CD4-positive, alpha-beta memory T cell (primary cell): ENCODE data around the gene C17orf100. TPM values are rescaled to one million over a fixed set of nuclear protein-coding genes. Genes with fewer than 3 reads are reported as not detected.
A peak's percentile ranks its signal among the peaks of the same experiment; 100 is the strongest.
"Not testable (repeated sequence)": the region's sequence is repeated elsewhere in the genome, so short reads cannot be mapped to it uniquely, and the experiment has no call there.

Source experiments
- CTCF ChIA-PET: fragments of 350-600 bp; sonication (Branson Sonifier 250); formaldehyde crosslinking; loops from one replicate; lab custom pipeline; 2021; ENCODE audit warnings: inconsistent platforms; ENCODE audit not compliant: partially characterized antibody; lab: Charles Lee
- POLR2A ChIA-PET: fragments of 350-600 bp; sonication (Branson Sonifier 250); formaldehyde crosslinking; loops from one replicate; lab custom pipeline; 2021; ENCODE audit not compliant: partially characterized antibody; lab: Charles Lee
- DNase-seq, 5 donors: peaks; one replicate each; pipeline versions ENCODE4 v3.0.0 to v3.0.0-alpha.2; 2020 to 2022; ENCODE audit warnings: mixed read lengths in 1 of 5
- H3K27ac ChIP-seq: one replicate; pipeline ENCODE4 v1.7.0; 2013; ENCODE audit warnings: low read depth, low read length
- H3K27me3 ChIP-seq: 2 replicates; pipeline ENCODE4 v1.7.0; 2013; ENCODE audit warnings: mild to moderate bottlenecking, low read length, moderate library complexity; ENCODE audit not compliant: insufficient read depth
- H3K36me3 ChIP-seq: 2 replicates; pipeline ENCODE4 v1.7.0; 2013; ENCODE audit warnings: mild to moderate bottlenecking, low read length, moderate library complexity; ENCODE audit not compliant: insufficient read depth
- H3K4me1 ChIP-seq: 2 replicates; pipeline ENCODE4 v1.7.0; 2013; ENCODE audit warnings: mild to moderate bottlenecking, low read length, moderate library complexity; ENCODE audit not compliant: insufficient read depth
- H3K4me3 ChIP-seq, 2 donors: one replicate each; pipeline ENCODE4 v1.7.0; 2013; ENCODE audit warnings: low read length in 2 of 2, mild to moderate bottlenecking in 1 of 2
- H3K9me3 ChIP-seq, 2 donors: one replicate each; pipeline ENCODE4 v1.7.0; 2013; ENCODE audit warnings: low read length in 2 of 2, control low read depth in 1 of 2; ENCODE audit not compliant: control insufficient read depth in 1 of 2
- H3K27ac Mint-ChIP-seq, 7 donors: one replicate each; pipeline ENCODE4 v1.8.0; 2020 to 2021; ENCODE audit warnings: mixed read lengths in 7 of 7, mild to moderate bottlenecking in 6 of 7, inconsistent platforms in 3 of 7, moderate library complexity in 3 of 7
- H3K27me3 Mint-ChIP-seq, 2 donors: one replicate each; pipeline ENCODE4 v1.8.0; 2020 to 2021; ENCODE audit warnings: mixed read lengths in 2 of 2
- H3K36me3 Mint-ChIP-seq, 2 donors: one replicate each; pipeline ENCODE4 v1.8.0; 2020 to 2021; ENCODE audit warnings: mixed read lengths in 2 of 2, inconsistent platforms in 1 of 2, mild to moderate bottlenecking in 1 of 2
- H3K4me1 Mint-ChIP-seq, 4 donors: one replicate each; pipeline ENCODE4 v1.8.0; 2020 to 2021; ENCODE audit warnings: mixed read lengths in 4 of 4, mild to moderate bottlenecking in 1 of 4
- H3K4me3 Mint-ChIP-seq, 8 donors: one replicate each; pipeline ENCODE4 v1.8.0; 2020 to 2021; ENCODE audit warnings: mixed read lengths in 8 of 8, mild to moderate bottlenecking in 7 of 8, moderate library complexity in 6 of 8, inconsistent platforms in 3 of 8
- H3K9me3 Mint-ChIP-seq, 8 donors: one replicate each; pipeline ENCODE4 v1.8.0; 2020 to 2021; ENCODE audit warnings: mixed read lengths in 8 of 8, mild to moderate bottlenecking in 5 of 8, inconsistent platforms in 3 of 8, moderate library complexity in 1 of 8
- intact Hi-C: fragments of 100-400 bp; cut with micrococcal nuclease; formaldehyde crosslinking; loops from one replicate; pipeline ENCODE4 v1.15.1; 2023
- polyA plus RNA-seq, 2 donors: library from polyadenylated mRNA; unstranded; fragments of 300-500 nt; fragmentation: Illumina TruSeq; gene quantifications; one replicate each; pipeline ENCODE4 v1.2.3, GENCODE V29; 2021
- total RNA-seq, 2 experiments: library from RNA; stranded (reverse); gene quantifications; one replicate each; pipeline ENCODE4 v1.2.3, GENCODE V29; 2021

Gene C17orf100
- total and polyA plus RNA-seq, 4 experiments from 2014 or later, result 4.0 to 4.7 (median 4.3) TPM

DNA sequence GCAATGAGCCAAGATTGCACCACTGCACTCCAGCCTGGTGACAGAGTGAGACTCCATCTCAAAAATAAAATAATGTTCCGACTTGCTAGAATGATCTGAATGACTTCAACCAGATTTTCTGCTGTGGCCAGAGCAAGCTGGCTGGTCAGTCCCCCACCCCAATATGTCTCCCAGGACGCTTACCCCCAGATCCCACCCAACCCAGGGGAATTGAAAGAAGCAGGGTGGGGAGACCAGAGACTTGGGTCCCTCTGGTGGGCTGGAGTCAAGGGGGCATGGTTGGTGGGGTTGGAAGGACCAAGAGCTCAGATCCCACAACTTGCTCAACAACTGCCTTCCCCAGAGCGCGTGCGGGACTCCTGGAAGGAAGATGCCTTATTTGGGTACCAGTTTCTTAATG is 6.8 kb downstream of the C17orf100 start:
- H3K9me3 Mint-ChIP-seq, H3K36me3 ChIP-seq, H3K27ac ChIP-seq, H3K27me3 ChIP-seq, H3K4me3 ChIP-seq, CTCF ChIA-PET, H3K27me3 Mint-ChIP-seq, POLR2A ChIA-PET, DNase-seq, H3K9me3 ChIP-seq: not testable (repeated sequence)
- H3K27ac Mint-ChIP-seq, result peak overlapping the region in 4 of 7 donors; percentile 66 to 91 (median 78)
- intact Hi-C loops, result loop anchor here (10.0 kb wide), 1 partner anchor 214 kb away; the partner anchor contains the start of gene PIMREG
- peaks cover 22% of the 10 kb centered on the region for H3K4me1 ChIP-seq
- peaks cover 5 to 14% of the 10 kb centered on the region in 2 donors for H3K36me3 Mint-ChIP-seq
- peaks cover 21 to 58% (median 44%) of the 10 kb centered on the region in 4 donors for H3K4me1 Mint-ChIP-seq
- peak overlapping the region in 6 of 8 donors; percentile 42 to 96 (median 91) for H3K4me3 Mint-ChIP-seq

DNA sequence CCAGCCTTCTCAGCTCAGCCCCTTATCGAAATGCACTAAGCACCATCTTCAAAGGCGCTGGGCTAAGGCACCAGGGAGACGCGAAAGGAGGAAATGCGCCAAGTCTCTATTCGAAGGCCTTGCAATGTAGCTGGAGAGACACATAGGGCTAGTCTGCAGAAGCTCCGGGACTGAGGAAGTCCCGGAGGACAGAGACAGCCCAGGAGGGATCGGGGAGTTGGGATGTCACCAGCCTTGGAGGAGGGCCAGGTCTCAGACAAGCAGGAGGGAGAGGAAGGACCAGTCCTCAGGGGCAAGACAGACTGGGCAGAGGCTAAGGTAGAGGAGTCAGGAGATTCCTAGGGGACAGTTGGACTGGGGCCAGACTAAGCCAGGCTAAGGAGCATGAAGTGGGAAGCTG is 8.5 kb downstream of the C17orf100 start:
- POLR2A ChIA-PET, result interaction anchor here (1.7 kb wide), 1 partner anchor 19 kb away, joined by 6 read pairs; the partner anchor contains the start of genes KIAA0753 and TXNDC17
- H3K4me3 ChIP-seq, result no peak overlapping the region
- intact Hi-C loops, result no loop called here

GRCh38 chr17:6660805-6661463 is 9.4 kb downstream of the C17orf100 start:
- Histone ChIP-seq H3K4me3 (no peak overlapping the region), H3K9me3 (no peaks in the 10 kb centered on the region), H3K4me1 (peaks cover 13% of the 10 kb centered on the region), H3K27ac (no peak overlapping the region), H3K36me3 (no peaks in the 10 kb centered on the region), H3K27me3 (no peaks in the 10 kb centered on the region)
- no peak for DNase-seq
- H3K36me3 Mint-ChIP-seq, result peaks cover 5 to 16% of the 10 kb centered on the region in 2 donors
- ChIA-PET POLR2A (interaction anchor here (1.7 kb wide), 1 partner anchor 20 kb away, joined by 6 read pairs; the partner anchor contains the start of genes KIAA0753 and TXNDC17), CTCF (interaction anchor here (1.4 kb wide), 1 partner anchor 182 kb away, joined by 3 read pairs; no protein-coding TSS in a partner anchor)
- H3K27me3 Mint-ChIP-seq, result no peaks in the 10 kb centered on the region
- H3K9me3 Mint-ChIP-seq, result no peaks in the 10 kb centered on the region
- peaks cover 14 to 40% (median 28%) of the 10 kb centered on the region in 4 donors for H3K4me1 Mint-ChIP-seq
- peak overlapping the region in 5 of 7 donors; percentile 4 to 86 (median 65) for H3K27ac Mint-ChIP-seq
- intact Hi-C loops, result no loop called here
- H3K4me3 Mint-ChIP-seq, result peak overlapping the region in 2 of 8 donors; percentile 15 to 39

More for the DNA sequence above, 8.5 kb downstream of the C17orf100 start:
- DNase-seq, result no peak
- Mint-ChIP-seq H3K4me3 (peak overlapping the region in 2 of 8 donors; percentile 0 to 52), H3K9me3 (no peaks in the 10 kb centered on the region), H3K4me1 (peaks cover 19 to 45% (median 34%) of the 10 kb centered on the region in 4 donors), H3K27me3 (no peaks in the 10 kb centered on the region), H3K27ac (peak overlapping the region in 1 of 7 donors; percentile 86), H3K36me3 (peaks cover 5 to 14% of the 10 kb centered on the region in 2 donors)
- Histone ChIP-seq H3K9me3 (no peaks in the 10 kb centered on the region), H3K4me1 (peaks cover 17% of the 10 kb centered on the region), H3K27ac (no peak overlapping the region), H3K36me3 (no peaks in the 10 kb centered on the region), H3K27me3 (no peaks in the 10 kb centered on the region)
- CTCF ChIA-PET, result interaction anchor here (1.4 kb wide), 1 partner anchor 183 kb away, joined by 3 read pairs; no protein-coding TSS in a partner anchor

DNA sequence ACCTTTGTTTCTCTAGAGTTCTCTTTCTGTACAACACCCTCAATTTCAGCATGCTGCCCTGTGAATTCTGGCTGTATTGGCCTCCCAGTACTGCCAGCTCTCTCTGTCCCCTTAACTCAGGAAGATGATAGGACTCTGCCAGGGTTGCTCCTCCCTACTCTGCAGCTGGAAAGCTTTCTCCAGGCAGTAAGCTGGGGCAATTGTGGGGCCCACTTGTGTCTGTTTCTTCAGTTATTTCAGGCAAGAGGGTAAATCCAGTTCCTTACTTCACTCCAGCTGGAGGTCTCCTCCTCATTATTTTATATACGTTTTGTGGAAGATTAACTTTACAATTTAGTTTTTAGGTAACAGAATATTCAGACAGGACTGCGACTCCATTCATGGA is 9.9 kb downstream of the C17orf100 start:
- Mint-ChIP-seq H3K27ac (peak overlapping the region in 2 of 7 donors; percentile 65 to 73), H3K9me3 (no peaks in the 10 kb centered on the region), H3K27me3 (no peaks in the 10 kb centered on the region), H3K36me3 (peaks cover 5 to 17% of the 10 kb centered on the region in 2 donors), H3K4me1 (peaks cover 14 to 40% (median 28%) of the 10 kb centered on the region in 4 donors), H3K4me3 (peak overlapping the region in 1 of 8 donors; percentile 15)
- H3K4me3 ChIP-seq, result no peak overlapping the region
- intact Hi-C loops, result no loop called here
- ChIA-PET CTCF (interaction anchor here (0.8 kb wide), 1 partner anchor 360 kb away, joined by 3 read pairs; no protein-coding TSS in a partner anchor), POLR2A (interaction anchor here (1.7 kb wide), 1 partner anchor 20 kb away, joined by 6 read pairs; the partner anchor contains the start of genes KIAA0753 and TXNDC17)
- H3K27me3 ChIP-seq, result no peaks in the 10 kb centered on the region
- H3K4me1 ChIP-seq, result peaks cover 15% of the 10 kb centered on the region
- H3K9me3 ChIP-seq, result no peaks in the 10 kb centered on the region
- DNase-seq, result no peak
- no peak overlapping the region for H3K27ac ChIP-seq
- H3K36me3 ChIP-seq, result no peaks in the 10 kb centered on the region

DNA sequence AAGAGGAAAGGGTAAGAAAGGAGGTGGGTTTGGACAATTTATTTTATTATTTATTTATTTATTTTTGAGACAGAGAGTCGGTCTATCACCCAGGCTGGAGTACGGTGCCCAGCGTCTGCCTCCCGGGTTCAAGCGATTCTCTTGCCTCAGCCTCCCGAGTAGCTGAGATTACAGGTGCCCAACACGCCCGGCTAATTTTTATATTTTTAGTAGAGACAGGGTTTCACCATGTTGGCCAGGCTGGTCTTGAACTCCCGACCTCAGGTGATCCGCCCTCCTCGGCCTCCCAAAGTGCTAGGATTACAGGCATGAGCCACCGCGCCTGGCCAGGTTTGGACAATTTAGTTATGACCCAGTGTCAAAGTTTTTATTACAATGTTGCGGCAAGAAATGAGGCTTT is 11.6 kb downstream of the C17orf100 start:
- H3K4me1 Mint-ChIP-seq, result peaks cover 11 to 27% (median 18%) of the 10 kb centered on the region in 4 donors
- H3K27me3 Mint-ChIP-seq, CTCF ChIA-PET, H3K9me3 ChIP-seq, H3K27ac ChIP-seq, POLR2A ChIA-PET, H3K4me1 ChIP-seq, DNase-seq, intact Hi-C loops, H3K27me3 ChIP-seq, H3K9me3 Mint-ChIP-seq, H3K4me3 ChIP-seq, H3K27ac Mint-ChIP-seq, H3K4me3 Mint-ChIP-seq, H3K36me3 ChIP-seq: not testable (repeated sequence)
- peaks cover 5 to 15% of the 10 kb centered on the region in 2 donors for H3K36me3 Mint-ChIP-seq

DNA sequence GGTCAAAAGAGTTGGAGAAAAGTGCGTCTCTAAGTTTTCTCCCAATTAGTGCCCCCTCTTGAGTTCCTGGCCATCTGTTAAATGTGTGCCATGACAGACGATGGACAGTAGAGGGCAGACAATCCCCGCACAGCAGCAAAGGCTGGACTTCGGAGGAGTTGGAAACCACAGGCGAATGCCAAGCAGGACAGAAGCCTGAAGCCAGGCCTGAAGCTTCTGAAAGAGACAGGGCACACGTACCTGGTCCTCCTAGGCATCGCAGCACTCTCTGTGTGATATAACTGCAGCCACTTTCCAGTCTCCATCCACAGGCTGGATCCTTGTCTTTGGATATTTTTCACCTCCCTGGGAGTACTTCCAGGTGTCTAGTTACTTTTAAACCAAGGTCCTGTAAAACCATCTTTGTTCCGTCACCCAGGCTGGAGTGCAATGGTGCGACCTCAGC is 14.5 kb downstream of the C17orf100 start:
- Mint-ChIP-seq H3K9me3 (peaks cover 0 to 2% (median 0%) of the 10 kb centered on the region in 8 donors), H3K4me3 (no peak overlapping the region), H3K27ac (no peak overlapping the region), H3K27me3 (no peaks in the 10 kb centered on the region), H3K4me1 (peaks cover 2 to 9% (median 4%) of the 10 kb centered on the region in 4 donors), H3K36me3 (peaks cover 11% of the 10 kb centered on the region in 2 donors)
- intact Hi-C loops, result loop anchor here (1.0 to 5.0 kb wide), 2 partner anchors 176 to 338 kb away; no protein-coding TSS in a partner anchor
- H3K36me3 ChIP-seq, result no peaks in the 10 kb centered on the region
- POLR2A ChIA-PET, result no interaction called here
- no peak overlapping the region for H3K4me3 ChIP-seq
- H3K27me3 ChIP-seq, result no peaks in the 10 kb centered on the region
- H3K4me1 ChIP-seq, result peaks cover 4% of the 10 kb centered on the region
- peak in 3 of 5 donors; percentile 19 to 32 (median 25) for DNase-seq
- no peak overlapping the region for H3K27ac ChIP-seq
- CTCF ChIA-PET, result interaction anchor here (0.6 to 1.9 kb wide), 7 partner anchors 24 to 245 kb away, joined by 3 to 6 read pairs (median 5); partner anchors contain the start of gene XAF1
- H3K9me3 ChIP-seq, result no peaks in the 10 kb centered on the region

- ChIA-PET POLR2A (no interaction called here), CTCF (interaction anchor here (0.6 to 1.9 kb wide), 8 partner anchors 16 to 244 kb away, joined by 3 to 6 read pairs (median 4); partner anchors contain the start of gene XAF1)
- Mint-ChIP-seq H3K27ac (no peak overlapping the region), H3K4me3 (no peak overlapping the region), H3K36me3 (peaks cover 7 to 10% of the 10 kb centered on the region in 2 donors), H3K4me1 (peaks cover 0 to 6% (median 3%) of the 10 kb centered on the region in 4 donors), H3K9me3 (peaks cover 0 to 2% (median 0%) of the 10 kb centered on the region in 8 donors), H3K27me3 (no peaks in the 10 kb centered on the region)
- intact Hi-C loops, result loop anchor here (1.0 to 5.0 kb wide), 2 partner anchors 176 to 338 kb away; no protein-coding TSS in a partner anchor
- no peak overlapping the region for H3K27ac ChIP-seq
- no peak for DNase-seq
- H3K4me1 ChIP-seq, result peaks cover 4% of the 10 kb centered on the region
- no peaks in the 10 kb centered on the region for H3K27me3 ChIP-seq
- H3K9me3 ChIP-seq, result no peaks in the 10 kb centered on the region
- H3K4me3 ChIP-seq, result no peak overlapping the region
- no peaks in the 10 kb centered on the region for H3K36me3 ChIP-seq
These were observed 15.0 kb downstream of the C17orf100 start for GRCh38 chr17:6666557-6666956.
